IMR-90 (cell line): ENCODE measurements around the gene TXNL4B. TPM values are rescaled to one million over a fixed set of nuclear protein-coding genes. Genes with fewer than 3 reads are reported as not detected.

Source experiments
- ATAC-seq: fragments of 200-7000 bp; cut with Tn5 transposase; 2 replicates; pipeline ENCODE4 v1.9.1; 2020; ENCODE audit warnings: low read depth, mild to moderate bottlenecking, moderate library complexity
- BruUV-seq: library from RNA; stranded (reverse); fragments of 400-500 nt; replicated peaks from 2 replicates; lab custom pipeline; 2021; lab: Mats Ljungman, UMichigan
- CTCF ChIA-PET: fragments of 300-600 bp; formaldehyde crosslinking; extraction: SDS; loops from one replicate; lab custom pipeline; 2021; ENCODE audit warnings: antibody characterized with exemption; lab: Yijun Ruan, JAX
- POLR2A ChIA-PET: fragments of 300-600 bp; sonication (Branson Sonifier 250); formaldehyde crosslinking; loops from one replicate; lab custom pipeline; 2022; ENCODE audit warnings: antibody characterized with exemption; ENCODE audit not compliant: unreplicated experiment; lab: Charles Lee
- DNase-seq: peaks from one replicate; pipeline ENCODE4 v3.0.0; 2013
- H2AFZ ChIP-seq: replicated peaks from 2 replicates; pipeline ENCODE3; 2013; ENCODE audit warnings: low read length, mild to moderate bottlenecking; ENCODE audit not compliant: poor library complexity
- H2AK5ac ChIP-seq: 2 replicates; pipeline ENCODE4 v1.6.1; 2013; ENCODE audit warnings: low read depth, low read length, inconsistent platforms
- H2AK9ac ChIP-seq: replicated peaks from 2 replicates; pipeline ENCODE3; 2013; ENCODE audit warnings: mild to moderate bottlenecking, low read depth, low read length, moderate library complexity; ENCODE audit not compliant: poor library complexity
- H2BK120ac ChIP-seq: 2 replicates; pipeline ENCODE4 v1.6.1; 2013; ENCODE audit warnings: low read depth, low read length, inconsistent platforms
- H2BK15ac ChIP-seq: 3 replicates; pipeline ENCODE4 v1.6.1; 2013; ENCODE audit warnings: low read depth, low read length, inconsistent platforms
- H2BK20ac ChIP-seq: 2 replicates; pipeline ENCODE4 v1.6.1; 2013; ENCODE audit warnings: low read depth, mild to moderate bottlenecking, inconsistent platforms, low read length, moderate library complexity
- H2BK5ac ChIP-seq: 2 replicates; pipeline ENCODE4 v1.6.1; 2013; ENCODE audit warnings: mild to moderate bottlenecking, low read depth, low read length, inconsistent platforms; ENCODE audit not compliant: poor library complexity, severe bottlenecking
- H3K14ac ChIP-seq: replicated peaks from 2 replicates; pipeline ENCODE4 v1.6.1; 2013; ENCODE audit warnings: low read depth, low read length, inconsistent platforms
- H3K18ac ChIP-seq: 2 replicates; pipeline ENCODE4 v1.6.1; 2013; ENCODE audit warnings: low read depth, low read length, control low read depth
- H3K23ac ChIP-seq: 2 replicates; pipeline ENCODE4 v1.6.1; 2013; ENCODE audit warnings: low read depth, low read length, inconsistent platforms
- H3K27ac ChIP-seq: 2 replicates; pipeline ENCODE4 v1.5.1; 2013; ENCODE audit warnings: mild to moderate bottlenecking, control low read depth, low read length; ENCODE audit not compliant: insufficient read depth
- H3K27me3 ChIP-seq: 2 replicates; pipeline ENCODE4 v1.6.1; 2013; ENCODE audit warnings: low read length; ENCODE audit not compliant: control insufficient read depth, insufficient read depth
- H3K36me3 ChIP-seq: 2 replicates; pipeline ENCODE4 v1.6.1; 2013; ENCODE audit warnings: low read length, mixed read lengths; ENCODE audit not compliant: control insufficient read depth, insufficient read depth
- H3K4ac ChIP-seq: 2 replicates; pipeline ENCODE4 v1.6.1; 2013; ENCODE audit warnings: low read depth, low read length, inconsistent platforms
- H3K4me1 ChIP-seq: 2 replicates; pipeline ENCODE4 v1.6.1; 2013; ENCODE audit warnings: low read length, mixed read lengths; ENCODE audit not compliant: control insufficient read depth, insufficient read depth
- H3K4me2 ChIP-seq: 2 replicates; pipeline ENCODE4 v1.6.1; 2013; ENCODE audit warnings: low read depth, mild to moderate bottlenecking, control low read depth, low read length, moderate library complexity
- H3K4me3 ChIP-seq: 2 replicates; pipeline ENCODE4 v1.5.1; 2013; ENCODE audit warnings: low read depth, mild to moderate bottlenecking, control low read depth, low read length, moderate library complexity; ENCODE audit not compliant: insufficient read depth
- H3K56ac ChIP-seq: 2 replicates; pipeline ENCODE4 v1.6.1; 2013; ENCODE audit warnings: low read length, inconsistent platforms; ENCODE audit not compliant: insufficient read depth; ENCODE audit errors: extremely low read depth
- H3K79me1 ChIP-seq, 2 experiments: 2 replicates each; pipeline ENCODE4 v1.6.1; 2013; ENCODE audit warnings: low read length in 2 of 2, inconsistent platforms in 1 of 2, low read depth in 1 of 2
- H3K9ac ChIP-seq: 2 replicates; pipeline ENCODE4 v1.6.1; 2013; ENCODE audit warnings: low read depth, low read length, control low read depth
- H3K9me1 ChIP-seq: 2 replicates; pipeline ENCODE4 v1.6.1; 2013; ENCODE audit warnings: low read length, inconsistent platforms; ENCODE audit not compliant: insufficient read depth
- H3K9me3 ChIP-seq: 2 replicates; pipeline ENCODE4 v1.6.1; 2013; ENCODE audit warnings: low read length; ENCODE audit not compliant: control insufficient read depth, insufficient read depth
- H4K20me1 ChIP-seq: 2 replicates; pipeline ENCODE4 v1.6.1; 2013; ENCODE audit warnings: low read length, inconsistent platforms; ENCODE audit not compliant: insufficient read depth
- H4K5ac ChIP-seq: 2 replicates; pipeline ENCODE4 v1.6.1; 2013; ENCODE audit warnings: mild to moderate bottlenecking, low read depth, low read length, control low read depth
- H4K8ac ChIP-seq, 2 experiments: 2 replicates each; pipeline ENCODE4 v1.6.1; 2013; ENCODE audit warnings: low read depth in 2 of 2, low read length in 2 of 2, control low read depth in 1 of 2, inconsistent platforms in 1 of 2
- H4K91ac ChIP-seq: 2 replicates; pipeline ENCODE4 v1.6.1; 2013; ENCODE audit warnings: low read depth, low read length, inconsistent platforms; ENCODE audit not compliant: insufficient read depth
- BHLHE40 ChIP-seq: fragments of 150-350 bp; IDR thresholded peaks from 2 replicates; pipeline ENCODE4 v1.6.1; 2016; ENCODE audit warnings: mild to moderate bottlenecking, low read depth, low read length
- CEBPB ChIP-seq: IDR thresholded peaks from 2 replicates; pipeline ENCODE4 v1.6.1; 2012; ENCODE audit warnings: low read depth, low read length, improper control_type of control experiment
- CHD1 ChIP-seq: IDR thresholded peaks from 2 replicates; pipeline ENCODE4 v1.6.1; 2012; ENCODE audit warnings: low read depth, low read length, improper control_type of control experiment
- ELK1 ChIP-seq: fragments of 150-350 bp; IDR thresholded peaks from 2 replicates; pipeline ENCODE4 v1.6.1; 2016; ENCODE audit warnings: low read depth, mild to moderate bottlenecking, low read length, moderate library complexity, borderline replicate concordance
- FOS ChIP-seq: fragments of 150-350 bp; IDR thresholded peaks from 2 replicates; pipeline ENCODE4 v1.6.1; 2016; ENCODE audit warnings: low read depth, low read length
- MAFK ChIP-seq: IDR thresholded peaks from 2 replicates; pipeline ENCODE4 v1.6.1; 2012; ENCODE audit warnings: low read depth, low read length, improper control_type of control experiment
- MAZ ChIP-seq: IDR thresholded peaks from 2 replicates; pipeline ENCODE4 v1.6.1; 2012; ENCODE audit warnings: low read depth, mild to moderate bottlenecking, low read length, improper control_type of control experiment, moderate library complexity, borderline replicate concordance
- MXI1 ChIP-seq: IDR thresholded peaks from 2 replicates; pipeline ENCODE4 v1.6.1; 2012; ENCODE audit warnings: low read depth, mild to moderate bottlenecking, low read length, moderate library complexity, borderline replicate concordance
- NFE2L2 ChIP-seq: fragments of 150-350 bp; IDR thresholded peaks from 2 replicates; pipeline ENCODE4 v1.6.1; 2016; ENCODE audit warnings: low read depth, mild to moderate bottlenecking, low read length
- POLR2A ChIP-seq: IDR thresholded peaks from 2 replicates; pipeline ENCODE4 v1.6.1; 2012; ENCODE audit warnings: mild to moderate bottlenecking, low read depth, low read length
- RAD21 ChIP-seq: IDR thresholded peaks from 2 replicates; pipeline ENCODE4 v1.6.1; 2012; ENCODE audit warnings: low read length, improper control_type of control experiment
- RCOR1 ChIP-seq: IDR thresholded peaks from 2 replicates; pipeline ENCODE4 v1.6.1; 2012; ENCODE audit warnings: mild to moderate bottlenecking, low read length, improper control_type of control experiment; ENCODE audit not compliant: insufficient replicate concordance
- RFX5 ChIP-seq: IDR thresholded peaks from 2 replicates; pipeline ENCODE4 v1.8.0; 2012; ENCODE audit warnings: low read depth, mild to moderate bottlenecking, low read length, moderate library complexity
- SMC3 ChIP-seq: fragments of 150-350 bp; IDR thresholded peaks from 2 replicates; pipeline ENCODE4 v1.6.1; 2016; ENCODE audit warnings: low read depth, mild to moderate bottlenecking, antibody characterized with exemption, low read length, moderate library complexity
- WGBS, 2 experiments: methylation state at CpG; one replicate each; pipeline versions ENCODE4 v1.1.5 to v1.1.7; 2013; ENCODE audit warnings: missing lambda C conversion rate in 2 of 2; ENCODE audit not compliant: insufficient read length in 1 of 2; ENCODE audit errors: extremely low coverage in 2 of 2; 5-methylcytosine and 5-hydroxymethylcytosine counted together
- dilution Hi-C: fragments of 300-500 bp; cut with HindIII; formaldehyde crosslinking; loops from one replicate; pipeline ENCODE4 v1.14.3; 2018; ENCODE audit warnings: low sequenced_read_pairs; ENCODE audit not compliant: unreplicated experiment
- in situ Hi-C: fragments of 300-500 bp; cut with MboI; formaldehyde crosslinking; loops from 3 replicates; pipeline ENCODE4 v1.14.3; 2019; ENCODE audit warnings: low sequenced_read_pairs, inconsistent platforms, mixed read lengths
- intact Hi-C: fragments of 100-400 bp; cut with micrococcal nuclease; formaldehyde crosslinking; loops from 2 replicates; pipeline ENCODE4 v1.10.0; 2022
- polyA plus RNA-seq, 3 experiments: library from polyadenylated mRNA; depleted of rRNA; stranded (reverse); fragments of >200 nt; gene quantifications; 2 replicates each; pipeline ENCODE4 v1.2.3, GENCODE V29; 2012; ENCODE audit warnings: low replicate concordance in 1 of 3
- total RNA-seq: library from RNA; depleted of rRNA; stranded (reverse); fragments of >200 nt; gene quantifications from 2 replicates; pipeline ENCODE4 v1.2.3, GENCODE V29; 2012
- TF ChIP-seq, protein P1 (sequence below): conservative IDR thresholded peaks from 2 replicates; pipeline ENCODE4 v1.5.1; 2012; ENCODE audit warnings: mild to moderate bottlenecking, low read depth, low read length, improper control_type of control experiment
- TF ChIP-seq, protein P2 (sequence below): fragments of 150-350 bp; IDR thresholded peaks from 2 replicates; pipeline ENCODE4 v1.6.1; 2017; ENCODE audit warnings: mild to moderate bottlenecking, antibody characterized with exemption, low read length, low read depth

The TXNL4B gene
- total and polyA plus RNA-seq, 2 of the 4 experiments (the other 2 are of a cell fraction): 5.4 to 8.6 TPM

DNA sequence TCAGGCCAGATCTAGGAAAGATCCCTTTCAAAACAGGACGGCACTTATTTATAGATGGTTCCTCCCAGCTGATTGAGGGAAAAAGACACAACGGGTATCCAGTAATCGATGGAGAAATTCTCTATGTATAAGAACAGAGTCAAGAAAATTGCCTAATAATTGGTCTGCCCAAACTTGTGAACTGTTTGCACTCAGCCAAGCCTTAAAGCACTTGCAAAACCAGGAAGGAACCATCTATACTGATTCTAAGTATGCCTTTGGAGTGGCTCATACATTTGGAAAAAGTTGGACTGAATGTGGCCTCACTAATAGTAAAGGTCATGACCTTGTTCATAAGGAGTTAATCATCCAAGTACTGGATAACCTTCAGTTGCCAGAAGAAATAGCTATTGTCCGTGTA, 24.5 kb downstream of the TXNL4B start:
- Histone ChIP-seq H3K27ac (no peak overlapping the region), H3K9ac (no peak overlapping the region), H3K14ac (no peak overlapping the region), H3K36me3 (no peaks in the 10 kb centered on the region), H4K8ac (no peak overlapping the region), H3K18ac (no peak overlapping the region), H2BK120ac (no peak overlapping the region), H2AFZ (no peak overlapping the region), H3K9me3 (no peaks in the 10 kb centered on the region), H2AK5ac (no peak overlapping the region), H3K4ac (no peak overlapping the region), H3K4me1 (no peaks in the 10 kb centered on the region), H2AK9ac (no peak overlapping the region), H3K23ac (no peak overlapping the region), H2BK20ac (no peak overlapping the region), H3K27me3 (peaks cover 2% of the 10 kb centered on the region; the same call in 1 of the 2 replicates), H3K4me2 (no peak overlapping the region), H2BK15ac (no peak overlapping the region), H4K5ac (no peak overlapping the region), H2BK5ac (no peak overlapping the region), H3K4me3 (no peak overlapping the region), H4K20me1 (no peaks in the 10 kb centered on the region), H3K79me1 (no peaks in the 10 kb centered on the region), H4K91ac (no peak overlapping the region), H3K56ac (no peak overlapping the region), H3K9me1 (0 out of 2 replicates have a peak, but pooled peaks cover 3% of the 10 kb centered on the region)
- DNase-seq: peak; percentile 4
- ATAC-seq: no peak
- ChIA-PET CTCF (no interaction called here), POLR2A (no interaction called here)
- BruUV-seq: no TSS peak
- in situ Hi-C loops: no loop called here
- TF ChIP-seq NFE2L2 (no peak), BHLHE40 (no peak), ELK1 (no peak), POLR2A (no peak), RAD21 (no peak), CEBPB (no peak), RCOR1 (no peak), MAZ (no peak), CHD1 (no peak), FOS (no peak), MXI1 (no peak), RFX5 (no peak), MAFK (no peak), SMC3 (no peak)
- TF ChIP-seq, protein P1, sequence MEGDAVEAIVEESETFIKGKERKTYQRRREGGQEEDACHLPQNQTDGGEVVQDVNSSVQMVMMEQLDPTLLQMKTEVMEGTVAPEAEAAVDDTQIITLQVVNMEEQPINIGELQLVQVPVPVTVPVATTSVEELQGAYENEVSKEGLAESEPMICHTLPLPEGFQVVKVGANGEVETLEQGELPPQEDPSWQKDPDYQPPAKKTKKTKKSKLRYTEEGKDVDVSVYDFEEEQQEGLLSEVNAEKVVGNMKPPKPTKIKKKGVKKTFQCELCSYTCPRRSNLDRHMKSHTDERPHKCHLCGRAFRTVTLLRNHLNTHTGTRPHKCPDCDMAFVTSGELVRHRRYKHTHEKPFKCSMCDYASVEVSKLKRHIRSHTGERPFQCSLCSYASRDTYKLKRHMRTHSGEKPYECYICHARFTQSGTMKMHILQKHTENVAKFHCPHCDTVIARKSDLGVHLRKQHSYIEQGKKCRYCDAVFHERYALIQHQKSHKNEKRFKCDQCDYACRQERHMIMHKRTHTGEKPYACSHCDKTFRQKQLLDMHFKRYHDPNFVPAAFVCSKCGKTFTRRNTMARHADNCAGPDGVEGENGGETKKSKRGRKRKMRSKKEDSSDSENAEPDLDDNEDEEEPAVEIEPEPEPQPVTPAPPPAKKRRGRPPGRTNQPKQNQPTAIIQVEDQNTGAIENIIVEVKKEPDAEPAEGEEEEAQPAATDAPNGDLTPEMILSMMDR: no peak
- TF ChIP-seq, protein P2, sequence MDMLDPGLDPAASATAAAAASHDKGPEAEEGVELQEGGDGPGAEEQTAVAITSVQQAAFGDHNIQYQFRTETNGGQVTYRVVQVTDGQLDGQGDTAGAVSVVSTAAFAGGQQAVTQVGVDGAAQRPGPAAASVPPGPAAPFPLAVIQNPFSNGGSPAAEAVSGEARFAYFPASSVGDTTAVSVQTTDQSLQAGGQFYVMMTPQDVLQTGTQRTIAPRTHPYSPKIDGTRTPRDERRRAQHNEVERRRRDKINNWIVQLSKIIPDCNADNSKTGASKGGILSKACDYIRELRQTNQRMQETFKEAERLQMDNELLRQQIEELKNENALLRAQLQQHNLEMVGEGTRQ: no peak
- intact Hi-C loops: no loop called here
- 73% methylated on average over 4 of the region's 4 CpGs; no CpG with 5 or more reads in 1 of the 2 experiments for WGBS, 2 experiments
- dilution Hi-C loops: no loop called here
